HG03066 (cell line): ENCODE measurements around the gene COL6A1.

ENCODE experiments used
- ATAC-seq: cut with Tn5 transposase; IDR thresholded peaks from one replicate; pipeline ENCODE4 v1.9.1; 2021; ENCODE audit warnings: low read depth; ENCODE audit not compliant: unreplicated experiment

COL6A1 gene

GRCh38 chr21:46021978-46022544 lies 40.5 kb downstream of the COL6A1 start:
- ATAC-seq: no peak

GRCh38 chr21:46022551-46023525 lies 41.3 kb downstream of the COL6A1 start:
- no peak for ATAC-seq

- no peak for ATAC-seq
These were observed 42.0 kb downstream of the COL6A1 start for GRCh38 chr21:46023555-46023954.

- no peak for ATAC-seq
These were observed 42.6 kb downstream of the COL6A1 start for GRCh38 chr21:46024141-46024540.

- no peak for ATAC-seq
These were observed 43.7 kb downstream of the COL6A1 start for GRCh38 chr21:46025113-46025770.

GRCh38 chr21:46027851-46028493 lies 46.4 kb downstream of the COL6A1 start:
- ATAC-seq: no peak

- ATAC-seq: no peak
These were observed 47.1 kb downstream of the COL6A1 start for GRCh38 chr21:46028573-46029091.

GRCh38 chr21:46029186-46029924 lies 47.8 kb downstream of the COL6A1 start:
- no peak for ATAC-seq

GRCh38 chr21:46031484-46031883 lies 49.9 kb downstream of the COL6A1 start:
- ATAC-seq: no peak

GRCh38 chr21:46032100-46032499 lies 50.5 kb downstream of the COL6A1 start:
- no peak for ATAC-seq

GRCh38 chr21:46033410-46034400 lies 52.1 kb downstream of the COL6A1 start:
- ATAC-seq: no peak

- no peak for ATAC-seq
These were observed 54.5 kb downstream of the COL6A1 start for GRCh38 chr21:46035809-46036695.

GRCh38 chr21:46036696-46037330 lies 55.2 kb downstream of the COL6A1 start:
- ATAC-seq: no peak

- no peak for ATAC-seq
These were observed 56.1 kb downstream of the COL6A1 start for GRCh38 chr21:46037331-46038325.

GRCh38 chr21:46038341-46038829 lies 56.8 kb downstream of the COL6A1 start:
- no peak for ATAC-seq

GRCh38 chr21:46038871-46039397 lies 57.4 kb downstream of the COL6A1 start:
- ATAC-seq: no peak
